ENCODE data around the gene GNAZ. TPM values are rescaled to one million over a fixed set of nuclear protein-coding genes. Genes with fewer than 3 reads are reported as not detected.

GNAZ gene
- total RNA-seq, 1 experiment from 2014 or later = 5.0 TPM

DNA sequence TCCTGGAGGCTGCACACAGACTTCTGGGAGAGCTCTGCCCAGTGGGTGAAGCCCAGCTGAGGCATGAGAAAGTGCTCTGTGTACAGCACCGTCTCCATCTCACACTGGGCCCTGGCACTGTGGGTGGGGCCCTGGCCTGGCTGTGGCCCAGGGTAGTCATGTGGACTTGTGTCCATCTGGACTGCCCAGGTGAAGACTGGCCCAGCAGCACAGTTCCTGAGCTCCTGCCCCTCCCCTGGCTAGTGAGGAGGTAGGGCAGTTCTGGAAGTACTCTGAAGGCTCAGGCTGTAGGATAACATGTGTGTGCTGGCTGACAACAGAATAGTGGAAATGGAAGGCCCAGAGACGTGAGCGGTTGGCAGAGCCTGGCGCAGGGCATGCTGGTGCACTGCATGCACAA lies 36.0 kb downstream of the GNAZ start:
- Histone ChIP-seq H3K27me3 (ENCODE audit: insufficient read depth, low read length) (no peaks in the 10 kb centered on the region; the same call in 1 of the 2 replicates), H3K14ac (ENCODE audit: insufficient read depth, low read length) (peak overlapping the region; percentile 32; the same call in 1 of the 2 replicates), H3K9me3 (ENCODE audit: control insufficient read depth, low read depth, low read length) (no peaks in the 10 kb centered on the region), H2AFZ (ENCODE audit: low read length) (no peak overlapping the region), H2BK15ac (ENCODE audit: low read depth, low read length) (no peak overlapping the region), H3K18ac (ENCODE audit: insufficient read length, low read depth, low read length) (no peak overlapping the region), H3K23me2 (ENCODE audit: insufficient read length, low read depth, low read length, poor library complexity, severe bottlenecking) (no peaks in the 10 kb centered on the region), H3K79me2 (ENCODE audit: insufficient read depth, low read length) (no peaks in the 10 kb centered on the region), H3K23ac (ENCODE audit: insufficient read length, low read depth, low read length) (no peak overlapping the region), H4K91ac (ENCODE audit: insufficient read length, low read depth, low read length) (no peak overlapping the region), H3T11ph (ENCODE audit: low read length) (no peak overlapping the region), H2BK5ac (ENCODE audit: insufficient read length, low read length) (no peak overlapping the region), H4K5ac (ENCODE audit: insufficient read length, low read depth, low read length) (no peak overlapping the region), H3K79me1 (ENCODE audit: insufficient read depth, low read depth, low read length, poor library complexity, severe bottlenecking) (no peaks in the 10 kb centered on the region), H3K56ac (ENCODE audit: insufficient read length, low read depth, low read length) (no peak overlapping the region), H4K8ac (replicated peaks; ENCODE audit: insufficient read length, low read depth, low read length) (no peak overlapping the region), H2BK20ac (ENCODE audit: low read depth, low read length, poor library complexity, severe bottlenecking) (no peak overlapping the region), H3K9ac (ENCODE audit: extremely low read depth, insufficient read length, low read length) (no peak overlapping the region), H2BK120ac (ENCODE audit: low read depth, low read length, poor library complexity, severe bottlenecking) (no peak overlapping the region), H3K4me2 (ENCODE audit: insufficient read depth, insufficient read length, low read length) (no peak overlapping the region), H3K4ac (ENCODE audit: low read depth, low read length) (no peak overlapping the region), H4K20me1 (ENCODE audit: control insufficient read depth, insufficient read depth, insufficient read length) (no peaks in the 10 kb centered on the region), H3K27ac (ENCODE audit: insufficient read length, low read depth, low read length) (no peak overlapping the region), H2AK5ac (ENCODE audit: insufficient read length, low read length) (no peak overlapping the region), H3K4me1 (ENCODE audit: insufficient read depth, low read length) (no peaks in the 10 kb centered on the region), H2BK12ac (ENCODE audit: insufficient read length, low read depth, low read length) (no peak overlapping the region)
- Mint-ChIP-seq H3K4me3 (no peak overlapping the region), H3K27me3 (ENCODE audit: low read depth) (peaks cover 27% of the 10 kb centered on the region), H3K4me1 (peaks cover 4% of the 10 kb centered on the region in 2 experiments; a peak in 3 of 4 replicates), H3K27ac (no peak overlapping the region), H3K36me3 (ENCODE audit: insufficient read depth in 1 of 3, low read depth in 3 of 3) (no peaks in the 10 kb centered on the region), H3K9me3 (no peaks in the 10 kb centered on the region)
- no CpG with 5 or more reads among the region's 4 CpGs for WGBS (ENCODE audit: extremely low coverage, insufficient read length, low lambda C conversion rate)
- TF ChIP-seq, protein P1, sequence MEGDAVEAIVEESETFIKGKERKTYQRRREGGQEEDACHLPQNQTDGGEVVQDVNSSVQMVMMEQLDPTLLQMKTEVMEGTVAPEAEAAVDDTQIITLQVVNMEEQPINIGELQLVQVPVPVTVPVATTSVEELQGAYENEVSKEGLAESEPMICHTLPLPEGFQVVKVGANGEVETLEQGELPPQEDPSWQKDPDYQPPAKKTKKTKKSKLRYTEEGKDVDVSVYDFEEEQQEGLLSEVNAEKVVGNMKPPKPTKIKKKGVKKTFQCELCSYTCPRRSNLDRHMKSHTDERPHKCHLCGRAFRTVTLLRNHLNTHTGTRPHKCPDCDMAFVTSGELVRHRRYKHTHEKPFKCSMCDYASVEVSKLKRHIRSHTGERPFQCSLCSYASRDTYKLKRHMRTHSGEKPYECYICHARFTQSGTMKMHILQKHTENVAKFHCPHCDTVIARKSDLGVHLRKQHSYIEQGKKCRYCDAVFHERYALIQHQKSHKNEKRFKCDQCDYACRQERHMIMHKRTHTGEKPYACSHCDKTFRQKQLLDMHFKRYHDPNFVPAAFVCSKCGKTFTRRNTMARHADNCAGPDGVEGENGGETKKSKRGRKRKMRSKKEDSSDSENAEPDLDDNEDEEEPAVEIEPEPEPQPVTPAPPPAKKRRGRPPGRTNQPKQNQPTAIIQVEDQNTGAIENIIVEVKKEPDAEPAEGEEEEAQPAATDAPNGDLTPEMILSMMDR (conservative IDR thresholded peaks at IDR 0.05) = no peak
- no peak for DNase-seq
